Peyer's patch (tissue), 4 donors: ENCODE results near the gene DAPK3.

Source experiments
- POLR2A ChIP-seq, 2 donors: fragments of 450-650 bp; IDR thresholded peaks; one replicate each; pipeline ENCODE4 v1.5.1; 2017; ENCODE audit warnings: antibody characterized with exemption in 2 of 2, mild to moderate bottlenecking in 2 of 2, moderate library complexity in 2 of 2
- TF ChIP-seq, protein P1 (sequence below), 6 experiments: fragments of 450-650 bp in 4 of 6; fragments of 200-600 bp in 2 of 6; sonication (generic) in 1 of 6; IDR thresholded peaks; one replicate each; pipeline ENCODE4 v1.5.1; 2017 to 2019; ENCODE audit warnings: antibody characterized with exemption in 6 of 6, mild to moderate bottlenecking in 3 of 6, moderate library complexity in 1 of 6

DNA sequence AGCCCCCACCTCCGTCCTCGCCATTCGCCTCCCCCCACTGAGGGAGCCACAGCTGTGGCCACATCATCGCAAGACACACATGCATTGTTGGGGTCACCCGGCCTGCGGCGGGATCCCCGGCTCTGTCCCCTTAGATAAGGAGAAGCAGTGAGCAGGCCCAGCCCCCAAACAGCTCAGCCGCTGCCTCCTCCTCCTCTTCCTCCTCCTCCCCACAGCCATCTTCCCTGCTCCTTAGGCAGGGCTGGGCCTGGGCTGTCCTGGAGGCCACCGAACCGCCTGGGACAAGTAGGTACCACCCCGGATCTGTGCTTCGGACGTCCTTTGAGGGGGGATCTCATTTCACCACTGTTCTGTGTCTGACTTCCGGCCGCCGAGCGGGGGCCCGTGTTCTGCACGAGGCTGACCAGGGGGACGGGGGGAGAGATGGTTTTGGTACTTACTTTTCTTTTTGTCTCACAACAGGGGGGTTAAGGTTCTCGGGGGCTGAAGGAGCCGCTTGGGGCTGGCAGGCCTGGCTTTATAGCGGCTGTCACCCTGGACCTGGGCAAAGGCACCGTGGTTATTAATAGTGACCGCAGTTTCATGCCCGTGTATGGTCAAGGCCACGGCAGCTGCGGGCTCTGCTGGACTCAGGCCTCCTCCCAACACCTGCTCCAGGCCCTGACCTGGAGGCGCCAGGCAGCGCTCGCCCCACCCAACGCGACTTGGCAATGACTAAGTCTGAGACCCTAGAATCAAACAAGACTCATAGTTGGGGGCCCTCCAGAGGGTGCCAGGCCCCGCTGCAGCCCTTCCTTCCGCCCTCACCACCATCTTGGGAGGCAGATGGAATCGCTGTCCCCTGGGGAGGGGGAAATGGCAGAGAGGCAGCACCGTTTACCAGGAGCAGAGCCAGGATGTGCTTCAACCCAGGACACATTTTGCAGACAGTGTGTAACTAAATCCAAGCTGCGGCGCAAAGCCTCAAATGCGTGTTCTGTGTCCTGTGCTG lies 19.7 kb downstream of the DAPK3 start:
- TF ChIP-seq, protein P1, sequence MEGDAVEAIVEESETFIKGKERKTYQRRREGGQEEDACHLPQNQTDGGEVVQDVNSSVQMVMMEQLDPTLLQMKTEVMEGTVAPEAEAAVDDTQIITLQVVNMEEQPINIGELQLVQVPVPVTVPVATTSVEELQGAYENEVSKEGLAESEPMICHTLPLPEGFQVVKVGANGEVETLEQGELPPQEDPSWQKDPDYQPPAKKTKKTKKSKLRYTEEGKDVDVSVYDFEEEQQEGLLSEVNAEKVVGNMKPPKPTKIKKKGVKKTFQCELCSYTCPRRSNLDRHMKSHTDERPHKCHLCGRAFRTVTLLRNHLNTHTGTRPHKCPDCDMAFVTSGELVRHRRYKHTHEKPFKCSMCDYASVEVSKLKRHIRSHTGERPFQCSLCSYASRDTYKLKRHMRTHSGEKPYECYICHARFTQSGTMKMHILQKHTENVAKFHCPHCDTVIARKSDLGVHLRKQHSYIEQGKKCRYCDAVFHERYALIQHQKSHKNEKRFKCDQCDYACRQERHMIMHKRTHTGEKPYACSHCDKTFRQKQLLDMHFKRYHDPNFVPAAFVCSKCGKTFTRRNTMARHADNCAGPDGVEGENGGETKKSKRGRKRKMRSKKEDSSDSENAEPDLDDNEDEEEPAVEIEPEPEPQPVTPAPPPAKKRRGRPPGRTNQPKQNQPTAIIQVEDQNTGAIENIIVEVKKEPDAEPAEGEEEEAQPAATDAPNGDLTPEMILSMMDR (IDR thresholded peaks at IDR 0.05), result no peak
- no peak for TF ChIP-seq POLR2A (IDR thresholded peaks at IDR 0.05)
